H9 (cell line): ENCODE data around the gene TBC1D4. TPM values are rescaled to one million over a fixed set of nuclear protein-coding genes. Genes with fewer than 3 reads are reported as not detected.

Source experiments
- DNase-seq: peaks from one replicate; pipeline ENCODE4 v3.0.0-alpha.2; 2017
- H2AFZ ChIP-seq: one replicate; pipeline ENCODE4 v1.6.1; 2013; ENCODE audit warnings: mild to moderate bottlenecking, low read length, control low read depth, moderate library complexity
- H2AK5ac ChIP-seq: 2 replicates; pipeline ENCODE4 v1.6.1; 2013; ENCODE audit warnings: low read length, control low read depth, mixed read lengths; ENCODE audit not compliant: insufficient read length
- H2BK120ac ChIP-seq: one replicate; pipeline ENCODE4 v1.6.1; 2013; ENCODE audit warnings: low read depth, mild to moderate bottlenecking, low read length, control low read depth, inconsistent platforms; ENCODE audit not compliant: poor library complexity, severe bottlenecking
- H2BK12ac ChIP-seq: 2 replicates; pipeline ENCODE4 v1.6.1; 2013; ENCODE audit warnings: low read length, control low read depth, mixed read lengths, low read depth; ENCODE audit not compliant: insufficient read length
- H2BK15ac ChIP-seq: 2 replicates; pipeline ENCODE4 v1.6.1; 2013; ENCODE audit warnings: low read depth, low read length, control low read depth
- H2BK20ac ChIP-seq: one replicate; pipeline ENCODE4 v1.6.1; 2013; ENCODE audit warnings: low read depth, mild to moderate bottlenecking, low read length, control low read depth, inconsistent platforms; ENCODE audit not compliant: poor library complexity, severe bottlenecking
- H2BK5ac ChIP-seq: 2 replicates; pipeline ENCODE4 v1.6.1; 2013; ENCODE audit warnings: low read length, control low read depth, mixed read lengths; ENCODE audit not compliant: insufficient read length
- H3K14ac ChIP-seq: 2 replicates; pipeline ENCODE4 v1.6.1; 2013; ENCODE audit warnings: low read length, control low read depth; ENCODE audit not compliant: insufficient read depth
- H3K18ac ChIP-seq: 2 replicates; pipeline ENCODE4 v1.6.1; 2013; ENCODE audit warnings: low read depth, mild to moderate bottlenecking, mixed read lengths, low read length, control low read depth; ENCODE audit not compliant: insufficient read length
- H3K23ac ChIP-seq: 2 replicates; pipeline ENCODE4 v1.6.1; 2013; ENCODE audit warnings: low read length, control low read depth, mixed read lengths, low read depth; ENCODE audit not compliant: insufficient read length
- H3K23me2 ChIP-seq: 2 replicates; pipeline ENCODE4 v1.6.1; 2013; ENCODE audit warnings: low read depth, mild to moderate bottlenecking, mixed read lengths, low read length, control low read depth; ENCODE audit not compliant: insufficient read length, poor library complexity, severe bottlenecking
- H3K27ac ChIP-seq: 2 replicates; pipeline ENCODE4 v1.5.1; 2013; ENCODE audit warnings: low read length, control low read depth, mixed read lengths, low read depth; ENCODE audit not compliant: insufficient read length
- H3K27me3 ChIP-seq: 2 replicates; pipeline ENCODE4 v1.6.1; 2013; ENCODE audit warnings: low read length, control low read depth, inconsistent platforms; ENCODE audit not compliant: insufficient read depth
- H3K4ac ChIP-seq: 2 replicates; pipeline ENCODE4 v1.6.1; 2013; ENCODE audit warnings: low read depth, mild to moderate bottlenecking, control low read depth, inconsistent platforms, low read length, moderate library complexity
- H3K4me1 ChIP-seq: 2 replicates; pipeline ENCODE4 v1.6.1; 2013; ENCODE audit warnings: low read length, control low read depth, inconsistent platforms; ENCODE audit not compliant: insufficient read depth
- H3K4me2 ChIP-seq: 2 replicates; pipeline ENCODE4 v1.6.1; 2013; ENCODE audit warnings: low read length, control low read depth, mixed read lengths; ENCODE audit not compliant: insufficient read length, insufficient read depth
- H3K56ac ChIP-seq: 2 replicates; pipeline ENCODE4 v1.6.1; 2013; ENCODE audit warnings: low read depth, mild to moderate bottlenecking, mixed read lengths, low read length, control low read depth; ENCODE audit not compliant: insufficient read length
- H3K79me1 ChIP-seq: 2 replicates; pipeline ENCODE4 v1.6.1; 2013; ENCODE audit warnings: low read depth, mild to moderate bottlenecking, moderate library complexity, low read length, control low read depth, inconsistent platforms; ENCODE audit not compliant: insufficient read depth, poor library complexity, severe bottlenecking
- H3K79me2 ChIP-seq: 2 replicates; pipeline ENCODE4 v1.6.1; 2013; ENCODE audit warnings: low read length, control low read depth, inconsistent platforms; ENCODE audit not compliant: insufficient read depth
- H3K9ac ChIP-seq: 2 replicates; pipeline ENCODE4 v1.6.1; 2013; ENCODE audit warnings: low read length, control low read depth, mixed read lengths; ENCODE audit not compliant: insufficient read length; ENCODE audit errors: extremely low read depth
- H3K9me3 ChIP-seq: one replicate; pipeline ENCODE4 v1.6.1; 2013; ENCODE audit warnings: low read depth, low read length, inconsistent platforms; ENCODE audit not compliant: control insufficient read depth
- H3T11ph ChIP-seq: one replicate; pipeline ENCODE4 v1.6.1; 2013; ENCODE audit warnings: mild to moderate bottlenecking, low read length, control low read depth, inconsistent platforms
- H4K20me1 ChIP-seq: one replicate; pipeline ENCODE4 v1.6.1; 2013; ENCODE audit not compliant: control insufficient read depth, insufficient read length, insufficient read depth
- H4K5ac ChIP-seq: 2 replicates; pipeline ENCODE4 v1.6.1; 2013; ENCODE audit warnings: low read depth, mild to moderate bottlenecking, mixed read lengths, low read length, control low read depth; ENCODE audit not compliant: insufficient read length
- H4K8ac ChIP-seq: replicated peaks from 2 replicates; pipeline ENCODE4 v1.6.1; 2013; ENCODE audit warnings: low read length, control low read depth, mixed read lengths, low read depth; ENCODE audit not compliant: insufficient read length
- H4K91ac ChIP-seq: 2 replicates; pipeline ENCODE4 v1.6.1; 2013; ENCODE audit warnings: low read depth, mild to moderate bottlenecking, moderate library complexity, mixed read lengths, low read length, control low read depth; ENCODE audit not compliant: insufficient read length
- H3K27ac Mint-ChIP-seq, 3 experiments: 2 replicates in 2 of 3; 3 replicates in 1 of 3; pipeline ENCODE4 v1.8.0; 2020 to 2021; ENCODE audit warnings: mixed read lengths in 3 of 3, mild to moderate bottlenecking in 1 of 3, moderate library complexity in 1 of 3
- H3K27me3 Mint-ChIP-seq: 2 replicates; pipeline ENCODE4 v1.8.0; 2021; ENCODE audit warnings: low read depth, mild to moderate bottlenecking, moderate library complexity, mixed read lengths
- H3K36me3 Mint-ChIP-seq, 3 experiments: 2 replicates in 2 of 3; 3 replicates in 1 of 3; pipeline ENCODE4 v1.8.0; 2020 to 2021; ENCODE audit warnings: low read depth in 3 of 3, mixed read lengths in 3 of 3; ENCODE audit not compliant: insufficient read depth in 1 of 3
- H3K4me1 Mint-ChIP-seq, 2 experiments: 2 replicates each; pipeline ENCODE4 v1.8.0; 2020; ENCODE audit warnings: mixed read lengths in 2 of 2
- H3K4me3 Mint-ChIP-seq, 2 experiments: 2 replicates in 1 of 2; 3 replicates in 1 of 2; pipeline ENCODE4 v1.8.0; 2020 to 2021; ENCODE audit warnings: mild to moderate bottlenecking in 2 of 2, mixed read lengths in 2 of 2, moderate library complexity in 1 of 2
- H3K9me3 Mint-ChIP-seq, 2 experiments: 2 replicates in 1 of 2; 3 replicates in 1 of 2; pipeline ENCODE4 v1.8.0; 2020; ENCODE audit warnings: mild to moderate bottlenecking in 2 of 2, mixed read lengths in 2 of 2, moderate library complexity in 1 of 2
- WGBS: extraction: QIAGEN DNeasy Blood & Tissue Kit; methylation state at CpG from one replicate; pipeline ENCODE4 v1.1.7; 2013; ENCODE audit warnings: missing lambda C conversion rate, low lambda C conversion rate, mixed read lengths; ENCODE audit not compliant: insufficient read length; ENCODE audit errors: extremely low coverage; 5-methylcytosine and 5-hydroxymethylcytosine counted together
- total RNA-seq: library from RNA; stranded (reverse); gene quantifications from 2 replicates; pipeline ENCODE4 v1.2.1, GENCODE V29; 2021
- TF ChIP-seq, protein P1 (sequence below): fragments of 200-600 bp; sonication (generic); conservative IDR thresholded peaks from 3 replicates; pipeline ENCODE4 v1.8.0; 2021; ENCODE audit warnings: antibody characterized with exemption, mild to moderate bottlenecking

TBC1D4 gene
- total RNA-seq, 1 experiment from 2014 or later = 10.5 TPM

DNA sequence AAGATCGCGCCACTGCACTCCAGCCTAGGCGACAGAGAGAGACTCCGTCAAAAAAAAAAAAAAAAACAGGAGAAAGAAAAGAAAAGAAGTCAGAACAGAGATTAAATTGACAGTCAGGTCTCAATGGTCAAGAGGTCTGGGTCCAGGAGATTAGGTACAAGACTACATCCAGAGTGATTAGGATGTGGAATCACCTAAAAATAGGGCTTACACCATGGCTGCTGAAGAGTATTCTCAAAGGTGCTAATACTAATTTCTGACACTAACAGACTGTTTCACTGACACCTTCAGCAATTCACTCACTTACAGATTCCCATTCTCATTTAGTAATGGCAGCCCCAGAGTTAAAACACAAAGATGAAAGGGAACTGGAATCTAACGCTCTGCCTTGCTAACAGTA is 91.7 kb downstream of the TBC1D4 start:
- Histone ChIP-seq H4K5ac (no peak overlapping the region), H2BK15ac (no peak overlapping the region), H2BK12ac (no peak overlapping the region), H3K18ac (no peak overlapping the region), H3K4me2 (no peak overlapping the region), H3K27ac (no peak overlapping the region), H3K4me1 (no peaks in the 10 kb centered on the region), H2BK20ac (no peak overlapping the region), H4K91ac (no peak overlapping the region), H3K79me2 (no peaks in the 10 kb centered on the region; the same call in 1 of the 2 replicates), H3K23me2 (no peaks in the 10 kb centered on the region), H3K79me1 (no peaks in the 10 kb centered on the region), H2BK120ac (no peak overlapping the region), H3K4ac (no peak overlapping the region), H2BK5ac (no peak overlapping the region), H4K8ac (no peak overlapping the region), H2AK5ac (no peak overlapping the region), H3K9ac (no peak overlapping the region), H3K27me3 (no peaks in the 10 kb centered on the region), H3T11ph (no peak overlapping the region), H3K56ac (no peak overlapping the region), H3K23ac (no peak overlapping the region), H4K20me1 (no peaks in the 10 kb centered on the region), H3K14ac (no peak overlapping the region), H2AFZ (no peak overlapping the region), H3K9me3 (no peaks in the 10 kb centered on the region)
- Mint-ChIP-seq H3K27ac (no peak overlapping the region), H3K36me3 (no peaks in the 10 kb centered on the region), H3K27me3 (no peaks in the 10 kb centered on the region), H3K9me3 (no peaks in the 10 kb centered on the region), H3K4me3 (no peak overlapping the region), H3K4me1 (peaks cover 0 to 2% of the 10 kb centered on the region in 2 experiments; a peak in 1 of 4 replicates)
- WGBS = no CpG with 5 or more reads among the region's 5 CpGs
- DNase-seq = no peak
- TF ChIP-seq, protein P1, sequence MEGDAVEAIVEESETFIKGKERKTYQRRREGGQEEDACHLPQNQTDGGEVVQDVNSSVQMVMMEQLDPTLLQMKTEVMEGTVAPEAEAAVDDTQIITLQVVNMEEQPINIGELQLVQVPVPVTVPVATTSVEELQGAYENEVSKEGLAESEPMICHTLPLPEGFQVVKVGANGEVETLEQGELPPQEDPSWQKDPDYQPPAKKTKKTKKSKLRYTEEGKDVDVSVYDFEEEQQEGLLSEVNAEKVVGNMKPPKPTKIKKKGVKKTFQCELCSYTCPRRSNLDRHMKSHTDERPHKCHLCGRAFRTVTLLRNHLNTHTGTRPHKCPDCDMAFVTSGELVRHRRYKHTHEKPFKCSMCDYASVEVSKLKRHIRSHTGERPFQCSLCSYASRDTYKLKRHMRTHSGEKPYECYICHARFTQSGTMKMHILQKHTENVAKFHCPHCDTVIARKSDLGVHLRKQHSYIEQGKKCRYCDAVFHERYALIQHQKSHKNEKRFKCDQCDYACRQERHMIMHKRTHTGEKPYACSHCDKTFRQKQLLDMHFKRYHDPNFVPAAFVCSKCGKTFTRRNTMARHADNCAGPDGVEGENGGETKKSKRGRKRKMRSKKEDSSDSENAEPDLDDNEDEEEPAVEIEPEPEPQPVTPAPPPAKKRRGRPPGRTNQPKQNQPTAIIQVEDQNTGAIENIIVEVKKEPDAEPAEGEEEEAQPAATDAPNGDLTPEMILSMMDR = no peak
